IPS-20b (cell line): Measurements from ENCODE around the gene ABCA12.

Source experiments
- H3K27ac ChIP-seq: one replicate; pipeline ENCODE4 v1.5.1; 2013; ENCODE audit warnings: low read length
- H3K27me3 ChIP-seq: 2 replicates; pipeline ENCODE4 v1.6.1; 2013; ENCODE audit warnings: mild to moderate bottlenecking, low read length, inconsistent platforms; ENCODE audit not compliant: insufficient read depth
- H3K36me3 ChIP-seq: 2 replicates; pipeline ENCODE4 v1.6.1; 2013; ENCODE audit warnings: low read depth, mild to moderate bottlenecking, inconsistent platforms, low read length, moderate library complexity; ENCODE audit not compliant: insufficient read depth
- H3K4me1 ChIP-seq: 2 replicates; pipeline ENCODE4 v1.6.1; 2013; ENCODE audit warnings: mild to moderate bottlenecking, control low read depth, inconsistent platforms, low read length, moderate library complexity; ENCODE audit not compliant: insufficient read depth
- H3K4me3 ChIP-seq: 2 replicates; pipeline ENCODE4 v1.5.1; 2013; ENCODE audit warnings: mild to moderate bottlenecking, low read length, inconsistent platforms
- H3K9ac ChIP-seq: 2 replicates; pipeline ENCODE4 v1.6.1; 2013; ENCODE audit warnings: low read depth, mild to moderate bottlenecking, inconsistent platforms, low read length, moderate library complexity
- H3K9me3 ChIP-seq: 2 replicates; pipeline ENCODE4 v1.6.1; 2013; ENCODE audit warnings: mild to moderate bottlenecking, low read depth, low read length, inconsistent platforms; ENCODE audit not compliant: insufficient read depth

ABCA12 gene

DNA sequence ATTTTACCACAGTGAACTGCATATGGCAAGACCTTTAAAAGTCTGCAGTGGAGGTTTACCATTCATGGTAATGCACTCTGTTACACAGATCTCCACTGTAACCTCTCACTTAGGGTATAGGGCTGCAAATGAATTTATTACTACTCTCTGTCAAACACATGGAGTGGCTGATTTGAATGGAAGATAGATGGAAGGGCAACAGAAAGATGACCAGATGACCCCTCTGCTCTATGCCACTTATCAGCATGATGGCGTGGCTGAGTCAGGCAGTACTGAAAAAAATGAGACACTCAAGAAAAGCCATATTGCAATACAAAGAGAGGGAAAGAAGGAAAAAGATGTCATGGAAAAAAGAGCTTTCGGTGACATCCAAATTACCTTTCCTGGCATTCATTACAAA is 72.3 kb downstream of the ABCA12 start:
- Histone ChIP-seq H3K4me1 (no peaks in the 10 kb centered on the region), H3K27ac (no peak overlapping the region), H3K9ac (no peak overlapping the region), H3K36me3 (no peaks in the 10 kb centered on the region), H3K9me3 (no peaks in the 10 kb centered on the region), H3K27me3 (no peaks in the 10 kb centered on the region), H3K4me3 (no peak overlapping the region)

- Histone ChIP-seq H3K4me1 (no peaks in the 10 kb centered on the region), H3K36me3 (no peaks in the 10 kb centered on the region), H3K4me3 (no peak overlapping the region), H3K9ac (no peak overlapping the region), H3K9me3 (no peaks in the 10 kb centered on the region), H3K27ac (no peak overlapping the region), H3K27me3 (no peaks in the 10 kb centered on the region)
These were observed 74.9 kb downstream of the ABCA12 start for GRCh38 chr2:215063526-215063925.

GRCh38 chr2:215060861-215061536 is 77.4 kb downstream of the ABCA12 start:
- no peak overlapping the region for H3K4me3 ChIP-seq
- no peak overlapping the region for H3K9ac ChIP-seq
- no peaks in the 10 kb centered on the region for H3K4me1 ChIP-seq
- no peaks in the 10 kb centered on the region for H3K36me3 ChIP-seq
- no peaks in the 10 kb centered on the region for H3K27me3 ChIP-seq
- no peak overlapping the region for H3K27ac ChIP-seq
- H3K9me3 ChIP-seq = no peaks in the 10 kb centered on the region

- Histone ChIP-seq H3K36me3 (no peaks in the 10 kb centered on the region), H3K9ac (no peak overlapping the region), H3K4me1 (no peaks in the 10 kb centered on the region), H3K9me3 (no peaks in the 10 kb centered on the region), H3K27me3 (no peaks in the 10 kb centered on the region), H3K27ac (no peak overlapping the region), H3K4me3 (no peak overlapping the region)
These were observed 78.7 kb downstream of the ABCA12 start for GRCh38 chr2:215059724-215060123.

DNA sequence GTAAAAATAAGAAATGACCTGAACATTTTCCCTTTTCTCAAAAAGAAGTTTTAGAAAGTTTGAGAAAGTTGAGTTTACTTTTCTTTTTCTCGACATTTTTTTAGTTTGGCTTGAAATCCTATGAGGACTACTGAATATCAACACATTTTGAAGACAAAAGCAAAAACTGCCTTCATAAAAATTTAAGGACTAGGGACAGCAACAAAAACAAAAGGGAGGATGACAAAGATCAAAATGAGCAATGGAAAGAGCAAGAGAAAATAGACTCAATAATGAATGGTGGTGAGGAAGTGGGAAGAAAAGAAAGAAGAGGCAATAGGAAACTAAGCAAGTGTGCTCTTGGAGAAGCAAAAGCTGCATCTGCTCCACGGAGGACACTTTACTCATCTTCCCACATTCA is 82.5 kb downstream of the ABCA12 start:
- no peaks in the 10 kb centered on the region for H3K36me3 ChIP-seq
- H3K9ac ChIP-seq = no peak overlapping the region

GRCh38 chr2:215052810-215053209 is 85.6 kb downstream of the ABCA12 start:
- Histone ChIP-seq H3K27ac (no peak overlapping the region), H3K36me3 (no peaks in the 10 kb centered on the region), H3K4me1 (no peaks in the 10 kb centered on the region), H3K9ac (no peak overlapping the region), H3K9me3 (no peaks in the 10 kb centered on the region), H3K27me3 (no peaks in the 10 kb centered on the region), H3K4me3 (no peak overlapping the region)

More for the DNA sequence above, 82.5 kb downstream of the ABCA12 start:
- no peak overlapping the region for H3K4me3 ChIP-seq
- H3K9me3 ChIP-seq = no peaks in the 10 kb centered on the region
- no peaks in the 10 kb centered on the region for H3K4me1 ChIP-seq
- H3K27ac ChIP-seq = no peak overlapping the region
- H3K27me3 ChIP-seq = no peaks in the 10 kb centered on the region

DNA sequence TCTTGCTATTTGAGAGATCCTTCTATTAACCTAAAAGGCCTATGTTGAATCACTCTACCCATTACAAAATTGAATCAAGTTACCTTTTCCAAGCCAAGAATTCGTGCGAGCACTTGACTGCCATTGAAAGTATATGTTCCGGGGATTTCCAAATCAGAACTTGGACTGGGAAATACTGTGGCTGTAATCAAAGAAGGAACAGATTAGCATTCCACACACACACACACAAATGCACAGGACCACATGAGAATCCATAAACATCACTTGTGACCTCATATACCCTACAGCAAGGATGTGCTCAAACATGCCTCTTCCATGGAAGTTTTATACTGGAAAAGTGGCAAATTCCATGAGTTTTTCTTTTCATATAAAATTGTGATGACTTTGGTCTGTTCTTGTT is 86.0 kb downstream of the ABCA12 start:
- H3K27ac ChIP-seq = no peak overlapping the region

GRCh38 chr2:215049341-215049740 is 89.1 kb downstream of the ABCA12 start:
- Histone ChIP-seq H3K27ac (no peak overlapping the region), H3K4me1 (no peaks in the 10 kb centered on the region), H3K4me3 (no peak overlapping the region), H3K9me3 (no peaks in the 10 kb centered on the region), H3K27me3 (no peaks in the 10 kb centered on the region), H3K9ac (no peak overlapping the region), H3K36me3 (no peaks in the 10 kb centered on the region)

More for the DNA sequence above, 86.0 kb downstream of the ABCA12 start:
- Histone ChIP-seq H3K9ac (no peak overlapping the region), H3K4me1 (no peaks in the 10 kb centered on the region), H3K36me3 (no peaks in the 10 kb centered on the region), H3K4me3 (no peak overlapping the region), H3K27me3 (no peaks in the 10 kb centered on the region), H3K9me3 (no peaks in the 10 kb centered on the region)

DNA sequence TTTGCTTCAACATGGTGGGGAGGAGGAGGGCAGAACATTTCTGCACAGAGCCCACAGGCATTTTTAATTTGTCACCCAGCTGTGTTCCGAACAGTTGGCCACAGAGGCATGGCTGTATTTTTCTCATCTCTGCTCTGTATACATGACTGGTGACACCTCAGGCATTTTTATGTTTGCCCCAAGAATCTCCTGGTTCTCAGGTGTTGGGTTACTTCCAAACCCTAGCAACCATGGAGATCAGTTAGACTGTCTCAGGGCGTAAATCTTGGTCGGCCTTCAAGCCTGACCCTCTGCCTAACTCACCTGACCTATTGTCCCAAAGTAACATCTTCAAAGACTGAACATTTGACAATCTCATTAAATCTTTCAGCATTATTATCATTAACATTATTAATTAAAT is 100.0 kb downstream of the ABCA12 start:
- H3K36me3 ChIP-seq = no peaks in the 10 kb centered on the region
- H3K27ac ChIP-seq = no peak overlapping the region
- H3K4me3 ChIP-seq = no peak overlapping the region
- no peaks in the 10 kb centered on the region for H3K27me3 ChIP-seq
- no peaks in the 10 kb centered on the region for H3K4me1 ChIP-seq
- no peak overlapping the region for H3K9ac ChIP-seq
- no peaks in the 10 kb centered on the region for H3K9me3 ChIP-seq

DNA sequence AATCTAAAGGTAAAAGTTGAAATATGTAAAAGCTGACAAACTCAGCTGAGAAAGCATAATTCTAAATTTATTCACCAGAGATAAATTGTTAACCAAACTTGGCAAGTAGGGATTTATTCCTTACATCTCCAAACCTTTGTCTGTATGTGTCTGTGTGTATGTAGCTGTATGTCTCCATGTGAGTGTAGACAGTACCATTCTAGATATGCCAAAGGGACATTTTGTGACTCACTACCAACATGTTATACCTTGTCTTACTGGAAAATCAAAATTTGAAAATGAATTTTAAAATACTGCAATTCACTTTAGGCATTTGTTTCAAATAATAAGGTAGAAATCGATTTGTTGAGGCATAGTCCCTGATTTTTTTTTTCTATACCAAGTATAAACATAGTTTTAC is 102.1 kb downstream of the ABCA12 start:
- Histone ChIP-seq H3K4me3 (no peak overlapping the region), H3K27ac (no peak overlapping the region), H3K4me1 (no peaks in the 10 kb centered on the region), H3K9me3 (no peaks in the 10 kb centered on the region), H3K36me3 (no peaks in the 10 kb centered on the region), H3K27me3 (no peaks in the 10 kb centered on the region), H3K9ac (no peak overlapping the region)

DNA sequence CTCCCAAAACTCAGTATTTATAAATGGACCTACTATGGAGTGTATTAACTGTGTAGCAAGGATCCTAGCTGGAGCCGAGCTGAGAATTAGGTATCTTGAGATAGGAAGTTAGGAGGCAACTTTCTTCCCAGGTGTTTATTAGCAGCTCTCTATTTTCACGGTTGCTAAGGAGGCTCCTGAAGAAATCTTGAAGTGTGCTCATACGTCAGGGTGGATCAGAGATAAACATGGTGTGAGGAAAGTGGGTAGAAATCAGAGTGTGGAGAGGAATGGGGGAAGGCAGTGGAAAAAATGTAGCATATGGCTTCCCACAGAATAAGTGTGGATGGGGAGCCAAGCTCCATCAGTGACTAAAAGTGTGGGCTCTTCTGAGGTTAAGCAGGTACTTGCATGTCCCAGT is 104.3 kb downstream of the ABCA12 start:
- H3K27ac ChIP-seq = no peak overlapping the region
- no peak overlapping the region for H3K9ac ChIP-seq
- H3K4me1 ChIP-seq = no peaks in the 10 kb centered on the region
- no peaks in the 10 kb centered on the region for H3K9me3 ChIP-seq
- no peaks in the 10 kb centered on the region for H3K27me3 ChIP-seq
- no peaks in the 10 kb centered on the region for H3K36me3 ChIP-seq
- no peak overlapping the region for H3K4me3 ChIP-seq

DNA sequence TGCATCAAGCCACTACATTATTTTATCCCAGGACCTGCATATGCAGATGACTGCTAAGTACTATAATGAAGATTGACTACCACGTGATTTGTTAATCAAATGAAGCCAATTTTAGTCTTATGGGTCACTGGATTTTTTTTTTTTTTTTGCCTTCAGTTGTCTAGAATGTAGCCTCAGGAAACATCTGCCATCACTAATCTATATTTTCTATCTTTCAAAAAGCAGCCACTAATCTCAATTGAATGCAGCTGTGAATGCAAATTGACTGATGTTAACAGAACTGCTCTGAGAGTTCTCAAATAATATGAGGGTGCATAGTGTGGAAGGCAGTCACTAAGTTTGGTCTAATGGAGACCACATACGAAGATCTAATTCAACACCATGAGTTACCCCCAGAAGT is 106.3 kb downstream of the ABCA12 start:
- no peaks in the 10 kb centered on the region for H3K4me1 ChIP-seq
- H3K9me3 ChIP-seq = no peaks in the 10 kb centered on the region
- no peaks in the 10 kb centered on the region for H3K36me3 ChIP-seq
- H3K9ac ChIP-seq = no peak overlapping the region
- H3K27ac ChIP-seq = no peak overlapping the region
- H3K4me3 ChIP-seq = no peak overlapping the region
- H3K27me3 ChIP-seq = no peaks in the 10 kb centered on the region
